Neural progenitor cell (in vitro differentiated cells): ENCODE measurements around the gene CDK8.

Source experiments
- EZH2 ChIP-seq: fragments of 200-600 bp; sonication (generic); IDR thresholded peaks from 2 replicates; pipeline ENCODE4 v1.6.1; 2017; ENCODE audit warnings: antibody characterized with exemption, mild to moderate bottlenecking, moderate library complexity
- EZH2phosphoT487 ChIP-seq: fragments of 200-600 bp; sonication (generic); IDR thresholded peaks from 2 replicates; pipeline ENCODE4 v1.6.1; 2017; ENCODE audit warnings: antibody characterized with exemption
- TF ChIP-seq, protein P1 (sequence below): fragments of 200-600 bp; sonication (generic); IDR thresholded peaks from 2 replicates; pipeline ENCODE4 v1.5.1; 2017; ENCODE audit warnings: antibody characterized with exemption, mild to moderate bottlenecking

DNA sequence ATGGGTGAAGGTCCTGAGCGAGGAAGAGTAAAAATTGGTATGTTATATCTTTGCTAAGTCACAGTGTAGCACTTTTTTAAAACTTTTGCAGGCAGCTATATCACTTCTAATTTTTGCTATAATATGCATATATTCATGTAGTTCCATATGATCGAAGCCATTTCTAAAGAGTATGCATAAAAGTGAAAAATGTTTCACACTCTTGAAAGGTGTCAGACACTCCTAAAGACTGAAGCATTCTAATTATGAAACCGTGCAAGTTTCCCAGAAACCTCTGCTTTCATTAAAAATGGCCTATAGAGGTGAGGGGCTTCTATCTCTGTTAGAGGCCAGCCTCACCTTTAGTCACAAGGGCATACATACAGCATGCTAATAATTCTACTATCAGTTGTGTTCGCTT lies 128.9 kb downstream of the CDK8 start:
- TF ChIP-seq, protein P1, sequence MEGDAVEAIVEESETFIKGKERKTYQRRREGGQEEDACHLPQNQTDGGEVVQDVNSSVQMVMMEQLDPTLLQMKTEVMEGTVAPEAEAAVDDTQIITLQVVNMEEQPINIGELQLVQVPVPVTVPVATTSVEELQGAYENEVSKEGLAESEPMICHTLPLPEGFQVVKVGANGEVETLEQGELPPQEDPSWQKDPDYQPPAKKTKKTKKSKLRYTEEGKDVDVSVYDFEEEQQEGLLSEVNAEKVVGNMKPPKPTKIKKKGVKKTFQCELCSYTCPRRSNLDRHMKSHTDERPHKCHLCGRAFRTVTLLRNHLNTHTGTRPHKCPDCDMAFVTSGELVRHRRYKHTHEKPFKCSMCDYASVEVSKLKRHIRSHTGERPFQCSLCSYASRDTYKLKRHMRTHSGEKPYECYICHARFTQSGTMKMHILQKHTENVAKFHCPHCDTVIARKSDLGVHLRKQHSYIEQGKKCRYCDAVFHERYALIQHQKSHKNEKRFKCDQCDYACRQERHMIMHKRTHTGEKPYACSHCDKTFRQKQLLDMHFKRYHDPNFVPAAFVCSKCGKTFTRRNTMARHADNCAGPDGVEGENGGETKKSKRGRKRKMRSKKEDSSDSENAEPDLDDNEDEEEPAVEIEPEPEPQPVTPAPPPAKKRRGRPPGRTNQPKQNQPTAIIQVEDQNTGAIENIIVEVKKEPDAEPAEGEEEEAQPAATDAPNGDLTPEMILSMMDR: no peak
- TF ChIP-seq EZH2 (no peak), EZH2phosphoT487 (no peak)
